SHP77 (cell line): ENCODE measurements around the gene RIMKLB.
"Not testable (repeated sequence)": the region's sequence is repeated elsewhere in the genome, so short reads cannot be mapped to it uniquely, and the experiment has no call there.

ENCODE experiments used
- DNase-seq, 2 experiments: peaks; one replicate each; lab custom pipeline; 2025; lab: John Stamatoyannopoulos, UW

The RIMKLB gene

GRCh38 chr12:8819666-8819980, 121.8 kb downstream of the RIMKLB start:
- DNase-seq = no peak

GRCh38 chr12:8820676-8821407, 123.1 kb downstream of the RIMKLB start:
- DNase-seq = not testable (repeated sequence)

GRCh38 chr12:8821591-8821990, 123.8 kb downstream of the RIMKLB start:
- DNase-seq = no peak

GRCh38 chr12:8822298-8822697, 124.5 kb downstream of the RIMKLB start, which contains the start of gene A2ML1:
Gene A2ML1 (plus strand): TSS chr12:8822621. CDS start chr12:8822652, 31 bp downstream.
- no peak for DNase-seq

- no peak for DNase-seq
Observed at GRCh38 chr12:8823565-8824300, 125.9 kb downstream of the RIMKLB start.

- no peak for DNase-seq
Observed at GRCh38 chr12:8827551-8828256, 129.9 kb downstream of the RIMKLB start.

- DNase-seq = no peak
Observed at GRCh38 chr12:8828257-8829124, 130.7 kb downstream of the RIMKLB start.

GRCh38 chr12:8829125-8829518, 131.3 kb downstream of the RIMKLB start:
- DNase-seq = no peak

GRCh38 chr12:8829621-8830020, 131.8 kb downstream of the RIMKLB start:
- DNase-seq = no peak

- no peak for DNase-seq
Observed at GRCh38 chr12:8831116-8831515, 133.3 kb downstream of the RIMKLB start.

GRCh38 chr12:8832500-8832899, 134.7 kb downstream of the RIMKLB start:
- DNase-seq = no peak
